ENCODE measurements around the gene AP2A1. TPM values are rescaled to one million over a fixed set of nuclear protein-coding genes. Genes with fewer than 3 reads are reported as not detected.

Gene AP2A1
- total and polyA plus RNA-seq, 2 donors (not counting 3 experiments of a cell fraction or from before 2014, with no cell fraction given) = 108 to 113 TPM

GRCh38 chr19:49766007-49766929, 533 bp upstream of the AP2A1 start:
- FAIRE-seq (peak; percentile 100), DNase-seq (ENCODE audit: low read depth, low spot score) (peak; percentile 100)
- Histone ChIP-seq H4K20me1 (replicated peaks; ENCODE audit: control insufficient read depth, extremely low read depth, insufficient read depth, low read length) (no peaks in the 10 kb centered on the region), H3K9ac (replicated peaks; ENCODE audit: extremely low read depth, insufficient read depth, low read length) (peak overlapping the region; percentile 40), H3K4me2 (ENCODE audit: insufficient read depth, low read length) (peak overlapping the region; percentile 56), H3K79me2 (ENCODE audit: control insufficient read depth, insufficient read depth, low read length) (peaks cover 35% of the 10 kb centered on the region), H2AFZ (ENCODE audit: low read depth, low read length) (peak overlapping the region; percentile 80), H3K4me3 (replicated peaks in 1 of 3; ENCODE audit: insufficient read depth in 1 of 3, low read depth in 1 of 3, low read length in 3 of 3) (peak overlapping the region in 2 of 3 experiments; percentile 49 to 97), H3K9me3 (replicated peaks; ENCODE audit: control insufficient read depth, insufficient read depth, low read length) (no peaks in the 10 kb centered on the region), H3K27me3 (ENCODE audit: control insufficient read depth in 2 of 2, insufficient read depth in 2 of 2, low read length in 2 of 2) (no peaks in the 10 kb centered on the region), H3K27ac (ENCODE audit: insufficient read depth, low read depth, low read length) (peak overlapping the region; percentile 41), H3K9me1 (replicated peaks; ENCODE audit: control insufficient read depth, extremely low read depth, insufficient read depth, low read length) (no peaks in the 10 kb centered on the region), H3K36me3 (ENCODE audit: control insufficient read depth in 2 of 2, extremely low read depth in 1 of 2, insufficient read depth in 2 of 2, low read length in 2 of 2) (no peaks in the 10 kb centered on the region), H3K4me1 (ENCODE audit: control insufficient read depth, extremely low read depth, insufficient read depth, low read length) (peaks cover 12% of the 10 kb centered on the region)
- TF ChIP-seq POLR2AphosphoS5 (IDR thresholded peaks at IDR 0.05; ENCODE audit: insufficient read depth, low read depth, low read length) (peak; percentile 73), MYC (IDR thresholded peaks at IDR 0.05; ENCODE audit: low read depth, low read length) (no peak), POLR2A (IDR thresholded peaks at IDR 0.05; ENCODE audit: low read depth, low read length) (peak; percentile 72)
- intact Hi-C loops (cut with micrococcal nuclease) = loop anchor here (1.0 to 2.0 kb wide), 9 partner anchors 43 to 126 kb away; partner anchors contain the start of genes AKT1S1, CPT1C, FUZ and PNKP
- TSS peak; percentile 96 for BruUV-seq (replicated peaks)
- POLR2A ChIA-PET = interaction anchor here (0.6 to 1.1 kb wide), 3 partner anchors 34 to 126 kb away, joined by 3 to 5 read pairs (median 3); partner anchors contain the start of gene RRAS
- dilution Hi-C loops (cut with MboI; ENCODE audit: extremely low pct_ligation_motif_present, low sequenced_read_pairs) = no loop called here
- CTCF ChIA-PET = interaction anchor here (0.9 to 1.0 kb wide), 3 partner anchors 13 to 49 kb away, joined by 3 to 4 read pairs (median 3); no protein-coding TSS in a partner anchor

DNA sequence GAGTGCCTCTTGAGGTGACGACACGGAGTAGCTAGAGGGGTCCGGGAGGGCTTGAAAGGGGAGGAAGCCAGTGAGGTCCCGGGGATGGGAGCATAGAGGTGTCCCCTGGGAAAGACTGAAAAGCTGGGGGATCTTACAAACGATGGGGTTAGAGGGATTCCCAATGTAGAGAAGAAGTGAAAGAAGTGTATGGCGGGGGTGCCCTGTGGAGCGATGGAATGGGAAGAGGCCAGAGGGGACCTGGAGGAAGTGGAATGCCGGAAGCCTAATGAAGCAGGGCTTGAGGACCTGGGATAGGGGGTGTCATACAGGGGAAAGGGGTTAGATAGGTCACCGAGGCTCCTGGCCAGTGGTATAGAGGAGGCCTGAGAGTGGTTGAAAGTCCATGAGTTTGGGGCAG, 580 bp downstream of the AP2A1 start:
- Histone ChIP-seq H3K9me1 (replicated peaks; ENCODE audit: control insufficient read depth, extremely low read depth, insufficient read depth, low read length) (no peaks in the 10 kb centered on the region), H3K4me1 (ENCODE audit: control insufficient read depth, extremely low read depth, insufficient read depth, low read length) (peaks cover 12% of the 10 kb centered on the region), H3K4me3 (replicated peaks in 1 of 3; ENCODE audit: insufficient read depth in 1 of 3, low read depth in 1 of 3, low read length in 3 of 3) (peak overlapping the region; percentile 94 to 99 (median 97)), H3K27me3 (ENCODE audit: control insufficient read depth in 2 of 2, insufficient read depth in 2 of 2, low read length in 2 of 2) (no peaks in the 10 kb centered on the region), H3K4me2 (ENCODE audit: insufficient read depth, low read length) (peak overlapping the region; percentile 93), H3K79me2 (ENCODE audit: control insufficient read depth, insufficient read depth, low read length) (peaks cover 36% of the 10 kb centered on the region), H2AFZ (ENCODE audit: low read depth, low read length) (peak overlapping the region; percentile 83), H3K36me3 (ENCODE audit: control insufficient read depth in 2 of 2, extremely low read depth in 1 of 2, insufficient read depth in 2 of 2, low read length in 2 of 2) (no peaks in the 10 kb centered on the region), H4K20me1 (replicated peaks; ENCODE audit: control insufficient read depth, extremely low read depth, insufficient read depth, low read length) (no peaks in the 10 kb centered on the region), H3K9ac (replicated peaks; ENCODE audit: extremely low read depth, insufficient read depth, low read length) (peak overlapping the region; percentile 93), H3K27ac (ENCODE audit: insufficient read depth, low read depth, low read length) (peak overlapping the region; percentile 62), H3K9me3 (replicated peaks; ENCODE audit: control insufficient read depth, insufficient read depth, low read length) (no peaks in the 10 kb centered on the region)
- no TSS peak for BruUV-seq (replicated peaks)
- FAIRE-seq = no peak
- dilution Hi-C loops (cut with MboI; ENCODE audit: extremely low pct_ligation_motif_present, low sequenced_read_pairs) = no loop called here
- CTCF ChIA-PET = no interaction called here
- DNase-seq (ENCODE audit: low read depth, low spot score) = peak; percentile 20
- POLR2A ChIA-PET = interaction anchor here (0.7 to 1.1 kb wide), 2 partner anchors 91 to 127 kb away, joined by 3 to 5 read pairs; partner anchors contain the start of gene RRAS
- TF ChIP-seq GATA2 (IDR thresholded peaks at IDR 0.05; ENCODE audit: insufficient read depth, insufficient read length, low read depth, low read length) (no peak), POLR2A (IDR thresholded peaks at IDR 0.05; ENCODE audit: low read depth, low read length) (no peak), CTCF (IDR thresholded peaks at IDR 0.05; ENCODE audit: extremely low read depth in 1 of 2, insufficient read depth in 1 of 2, low read depth in 1 of 2, low read length in 2 of 2) (no peak), EZH2 (IDR thresholded peaks at IDR 0.05; ENCODE audit: borderline replicate concordance, low read depth, low read length, severe bottlenecking) (no peak), MAX (IDR thresholded peaks at IDR 0.05; ENCODE audit: insufficient read depth, insufficient read length) (no peak), MYC (IDR thresholded peaks at IDR 0.05; ENCODE audit: low read depth, low read length) (no peak), POLR2AphosphoS5 (IDR thresholded peaks at IDR 0.05; ENCODE audit: insufficient read depth, low read depth, low read length) (no peak), FOS (IDR thresholded peaks at IDR 0.05; ENCODE audit: borderline replicate concordance, insufficient read depth, low read length) (no peak), JUN (IDR thresholded peaks at IDR 0.05; ENCODE audit: borderline replicate concordance, insufficient read depth, insufficient read length, low read depth) (no peak)
- intact Hi-C loops (cut with micrococcal nuclease) = loop anchor here (2.0 kb wide), 1 partner anchor 41 kb away; no protein-coding TSS in a partner anchor
